DND-41 (cell line): ENCODE measurements around the gene GLUD2.

Experiments
- ATAC-seq: fragments of 200-7000 bp; cut with Tn5 transposase; 3 replicates; pipeline ENCODE4 v1.9.1; 2021; ENCODE audit warnings: low read depth; ENCODE audit not compliant: insufficient read depth
- DNase-seq: peaks from one replicate; pipeline ENCODE4 v3.0.0-alpha.2; 2020
- H2AFZ ChIP-seq: 2 replicates; pipeline ENCODE4 v1.6.0; 2012; ENCODE audit warnings: low read depth, low read length
- H3K27ac ChIP-seq: 2 replicates; pipeline ENCODE4 v1.5.1; 2012; ENCODE audit warnings: low read length, inconsistent platforms
- H3K27me3 ChIP-seq: fragments of 200-600 bp; sonication (generic); 2 replicates; pipeline ENCODE4 v1.6.0; 2012; ENCODE audit warnings: low read length, mild to moderate bottlenecking, inconsistent platforms; ENCODE audit not compliant: insufficient read depth, poor library complexity
- H3K36me3 ChIP-seq: 2 replicates; pipeline ENCODE4 v1.5.1; 2012; ENCODE audit warnings: low read length, inconsistent platforms; ENCODE audit not compliant: insufficient read depth
- H3K4me1 ChIP-seq: 2 replicates; pipeline ENCODE4 v1.5.1; 2012; ENCODE audit warnings: mild to moderate bottlenecking, low read length; ENCODE audit not compliant: insufficient read depth
- H3K4me2 ChIP-seq: 2 replicates; pipeline ENCODE4 v1.6.0; 2012; ENCODE audit warnings: mild to moderate bottlenecking, moderate library complexity, low read length, inconsistent platforms; ENCODE audit not compliant: insufficient read depth
- H3K4me3 ChIP-seq, 2 experiments: fragments of 200-600 bp in 1 of 2; shearing (Covaris generic) in 1 of 2; 2 replicates each; pipeline ENCODE4 v1.5.1; 2012 to 2016; ENCODE audit warnings: inconsistent platforms in 2 of 2, low read length in 2 of 2, mild to moderate bottlenecking in 2 of 2, low read depth in 1 of 2, moderate library complexity in 1 of 2
- H3K79me2 ChIP-seq: 2 replicates; pipeline ENCODE4 v1.6.0; 2012; ENCODE audit warnings: low read length, inconsistent platforms; ENCODE audit not compliant: insufficient read depth
- H3K9ac ChIP-seq: 2 replicates; pipeline ENCODE4 v1.6.0; 2012; ENCODE audit warnings: low read depth, mild to moderate bottlenecking, inconsistent platforms, low read length, moderate library complexity
- H3K9me3 ChIP-seq: 2 replicates; pipeline ENCODE4 v1.5.1; 2012; ENCODE audit warnings: low read length, moderate library complexity, mild to moderate bottlenecking, inconsistent platforms; ENCODE audit not compliant: insufficient read depth, severe bottlenecking
- H4K20me1 ChIP-seq: 2 replicates; pipeline ENCODE4 v1.6.0; 2012; ENCODE audit warnings: low read length; ENCODE audit not compliant: insufficient read depth
- EZH2 ChIP-seq: IDR thresholded peaks from 3 replicates; pipeline ENCODE4 v1.6.1; 2012; ENCODE audit warnings: borderline replicate concordance, low read depth, mild to moderate bottlenecking, moderate library complexity, low read length, inconsistent platforms; ENCODE audit not compliant: severe bottlenecking
- TF ChIP-seq, protein P1 (sequence below): IDR thresholded peaks from 2 replicates; pipeline ENCODE4 v1.5.1; 2012; ENCODE audit warnings: borderline replicate concordance, low read length, moderate library complexity, mild to moderate bottlenecking; ENCODE audit not compliant: poor library complexity, severe bottlenecking; ENCODE audit errors: extremely low read depth

The GLUD2 gene

DNA sequence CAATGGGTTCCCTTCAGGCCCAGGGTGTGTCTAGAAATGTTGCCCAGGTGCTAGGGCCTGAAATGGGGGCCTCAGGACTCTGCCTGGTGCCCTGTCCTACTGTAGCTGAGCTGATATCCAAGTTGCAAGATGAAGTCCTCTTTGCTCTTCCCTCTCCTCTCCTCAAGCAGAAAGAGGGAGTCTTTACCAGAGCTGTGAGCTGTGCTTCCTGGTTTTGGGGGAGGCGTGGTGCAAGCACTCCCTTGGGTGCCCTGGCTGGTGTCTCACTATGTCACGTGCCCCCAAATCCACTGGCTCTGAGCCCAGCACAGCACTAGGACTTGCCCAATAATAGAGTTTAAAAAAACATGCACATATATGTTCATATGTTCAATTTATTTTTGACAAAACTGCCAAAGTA is 32.6 kb upstream of the GLUD2 start:
- Histone ChIP-seq H3K4me3 (no peak overlapping the region), H3K27me3 (no peaks in the 10 kb centered on the region), H4K20me1 (no peaks in the 10 kb centered on the region), H3K36me3 (no peaks in the 10 kb centered on the region), H3K79me2 (no peaks in the 10 kb centered on the region), H3K9ac (no peak overlapping the region), H3K4me1 (no peaks in the 10 kb centered on the region), H2AFZ (no peak overlapping the region), H3K9me3 (no peaks in the 10 kb centered on the region), H3K4me2 (no peak overlapping the region), H3K27ac (no peak overlapping the region)
- ATAC-seq (no peak), DNase-seq (no peak)
- TF ChIP-seq, protein P1, sequence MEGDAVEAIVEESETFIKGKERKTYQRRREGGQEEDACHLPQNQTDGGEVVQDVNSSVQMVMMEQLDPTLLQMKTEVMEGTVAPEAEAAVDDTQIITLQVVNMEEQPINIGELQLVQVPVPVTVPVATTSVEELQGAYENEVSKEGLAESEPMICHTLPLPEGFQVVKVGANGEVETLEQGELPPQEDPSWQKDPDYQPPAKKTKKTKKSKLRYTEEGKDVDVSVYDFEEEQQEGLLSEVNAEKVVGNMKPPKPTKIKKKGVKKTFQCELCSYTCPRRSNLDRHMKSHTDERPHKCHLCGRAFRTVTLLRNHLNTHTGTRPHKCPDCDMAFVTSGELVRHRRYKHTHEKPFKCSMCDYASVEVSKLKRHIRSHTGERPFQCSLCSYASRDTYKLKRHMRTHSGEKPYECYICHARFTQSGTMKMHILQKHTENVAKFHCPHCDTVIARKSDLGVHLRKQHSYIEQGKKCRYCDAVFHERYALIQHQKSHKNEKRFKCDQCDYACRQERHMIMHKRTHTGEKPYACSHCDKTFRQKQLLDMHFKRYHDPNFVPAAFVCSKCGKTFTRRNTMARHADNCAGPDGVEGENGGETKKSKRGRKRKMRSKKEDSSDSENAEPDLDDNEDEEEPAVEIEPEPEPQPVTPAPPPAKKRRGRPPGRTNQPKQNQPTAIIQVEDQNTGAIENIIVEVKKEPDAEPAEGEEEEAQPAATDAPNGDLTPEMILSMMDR: no peak
- no peak for TF ChIP-seq EZH2

DNA sequence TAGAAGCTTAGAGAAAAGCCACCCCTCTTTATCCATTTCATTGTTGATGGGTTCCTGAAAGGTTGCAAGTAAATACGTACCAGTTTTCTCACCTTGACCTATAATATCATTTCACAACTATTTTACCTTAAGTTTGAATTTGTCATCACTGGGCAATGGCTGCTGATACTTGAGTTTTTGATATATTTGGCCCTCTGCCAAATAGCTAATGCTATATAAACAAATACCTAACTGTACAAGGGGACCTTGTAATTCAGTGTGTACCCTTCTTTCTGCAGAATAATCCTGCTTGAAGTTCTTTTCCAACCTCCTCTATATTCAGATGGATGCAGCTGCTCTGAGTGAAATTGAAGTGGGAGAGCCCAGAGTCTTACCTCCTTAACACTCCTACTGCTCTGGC is 19.0 kb upstream of the GLUD2 start:
- ATAC-seq (no peak), DNase-seq (no peak)
- Histone ChIP-seq H3K27ac (no peak overlapping the region), H2AFZ (no peak overlapping the region), H3K79me2 (no peaks in the 10 kb centered on the region), H3K4me3 (no peak overlapping the region), H3K9me3 (no peaks in the 10 kb centered on the region), H3K4me2 (no peak overlapping the region), H4K20me1 (no peaks in the 10 kb centered on the region), H3K9ac (no peak overlapping the region), H3K4me1 (no peaks in the 10 kb centered on the region), H3K27me3 (no peaks in the 10 kb centered on the region), H3K36me3 (no peaks in the 10 kb centered on the region)
- no peak for TF ChIP-seq EZH2
- TF ChIP-seq, protein P1: no peak

DNA sequence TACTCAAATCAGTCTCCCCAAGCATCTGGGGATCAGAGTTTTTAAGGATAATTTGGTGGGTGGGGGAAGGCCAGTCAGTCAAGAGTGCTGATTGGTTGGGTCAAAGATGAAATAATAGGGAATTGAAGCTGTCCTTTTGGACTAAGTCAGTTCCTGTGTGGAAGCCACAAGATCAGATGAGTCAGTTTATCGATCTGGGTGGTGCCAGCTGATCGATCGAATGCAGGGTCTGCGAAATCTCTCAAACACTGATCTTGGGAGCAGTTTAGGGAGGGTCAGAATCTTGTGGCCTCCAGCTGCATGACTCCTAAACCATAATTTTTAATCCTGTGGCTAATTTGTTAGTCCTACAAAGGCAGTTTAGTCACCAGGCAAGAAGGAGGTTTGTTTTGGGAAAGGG is 17.3 kb upstream of the GLUD2 start:
- Histone ChIP-seq H3K4me2 (no peak overlapping the region), H3K36me3 (no peaks in the 10 kb centered on the region), H3K9ac (no peak overlapping the region), H3K4me1 (no peaks in the 10 kb centered on the region), H3K9me3 (no peaks in the 10 kb centered on the region), H4K20me1 (no peaks in the 10 kb centered on the region), H2AFZ (no peak overlapping the region), H3K27ac (no peak overlapping the region), H3K79me2 (no peaks in the 10 kb centered on the region), H3K27me3 (no peaks in the 10 kb centered on the region), H3K4me3 (no peak overlapping the region)
- ATAC-seq: no peak
- no peak for TF ChIP-seq EZH2
- TF ChIP-seq, protein P1: no peak
- DNase-seq: no peak

DNA sequence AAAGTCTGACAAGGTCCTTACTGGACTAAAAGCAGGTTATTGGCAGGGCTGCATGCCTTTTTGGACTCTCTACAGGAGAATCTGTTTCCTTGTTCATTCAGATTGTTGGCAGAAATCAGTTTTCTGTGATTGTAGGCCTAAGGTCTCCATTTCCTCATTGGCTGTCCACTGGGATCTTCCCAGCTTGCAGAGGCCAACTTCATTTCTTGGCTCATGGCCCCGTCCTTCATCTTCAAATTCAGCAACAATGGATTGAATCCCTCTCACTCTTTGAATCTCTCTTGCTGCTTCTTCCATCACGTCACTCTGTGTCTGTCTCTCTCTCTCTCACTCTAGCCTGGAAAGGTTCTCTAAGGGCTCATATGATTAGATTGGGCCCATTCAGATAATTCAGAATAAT is 14.9 kb upstream of the GLUD2 start:
- TF ChIP-seq EZH2: no peak
- TF ChIP-seq, protein P1: no peak
- no peak for ATAC-seq

More for the DNA sequence above, 14.9 kb upstream of the GLUD2 start:
- DNase-seq: no peak
- Histone ChIP-seq H3K4me3 (no peak overlapping the region), H3K79me2 (no peaks in the 10 kb centered on the region), H3K9me3 (no peaks in the 10 kb centered on the region), H3K36me3 (no peaks in the 10 kb centered on the region), H3K9ac (no peak overlapping the region), H3K4me1 (no peaks in the 10 kb centered on the region), H4K20me1 (no peaks in the 10 kb centered on the region), H3K27me3 (no peaks in the 10 kb centered on the region), H3K4me2 (no peak overlapping the region), H2AFZ (no peak overlapping the region), H3K27ac (no peak overlapping the region)
